Measurements from ENCODE around the gene TMEM109. TPM values are rescaled to one million over a fixed set of nuclear protein-coding genes. Genes with fewer than 3 reads are reported as not detected.
A peak's percentile ranks its signal among the peaks of the same experiment; 100 is the strongest.

TMEM109 gene
- total and polyA plus RNA-seq, 2 experiments from 2014 or later: 17.4 to 17.7 TPM

DNA sequence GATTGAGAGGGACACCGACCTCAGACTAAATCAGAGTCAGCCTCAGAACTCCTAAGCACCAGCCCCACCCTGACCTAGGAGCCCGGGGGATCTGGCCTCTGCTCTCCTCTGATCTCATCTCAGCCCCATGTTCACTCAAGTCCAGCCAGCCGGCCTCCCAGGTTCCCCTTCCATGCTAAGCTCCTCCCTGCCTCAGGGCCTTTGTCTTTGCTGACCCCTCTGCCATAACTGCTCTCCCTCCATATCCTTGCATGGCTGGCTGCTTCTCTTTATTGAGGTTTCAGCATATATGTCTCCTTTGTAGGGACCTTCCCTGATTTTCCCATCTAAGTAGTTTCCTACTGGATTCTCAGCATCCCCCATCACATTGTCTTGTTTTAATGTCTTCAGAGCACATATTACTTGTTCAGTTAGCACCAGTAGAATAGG is 38.8 kb downstream of the TMEM109 start:
- ATAC-seq (peak; percentile 4; the same call in 1 of the 3 replicates), DNase-seq (ENCODE audit: low spot score) (no peak)
- no peak overlapping the region; the same call in 1 of the 2 replicates for H3K27ac Mint-ChIP-seq

DNA sequence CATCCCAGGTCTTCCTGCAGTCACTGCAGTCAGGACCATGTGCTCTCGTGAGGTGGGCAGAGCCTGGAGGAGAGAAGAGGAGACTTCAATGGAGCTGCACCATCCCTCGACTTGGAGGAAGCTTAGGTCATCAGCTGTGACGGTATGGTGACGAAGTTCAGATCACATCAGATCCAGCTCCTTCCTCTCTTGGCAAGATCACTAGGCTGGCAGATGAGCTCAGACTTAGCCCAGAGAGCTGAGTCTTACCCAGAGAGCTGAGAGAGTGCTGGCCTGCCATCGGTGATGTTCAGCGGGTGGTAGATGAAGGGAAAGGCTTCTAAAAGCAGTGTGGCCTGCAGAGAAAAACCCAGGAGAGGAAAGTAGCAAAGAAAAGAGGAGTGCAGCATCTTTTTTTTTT is 39.8 kb downstream of the TMEM109 start:
- H3K9me2 ChIP-seq (ENCODE audit: insufficient read depth): no peaks in the 10 kb centered on the region
- H3K27ac ChIP-seq (ENCODE audit: low read depth): no peak overlapping the region
- no peaks in the 10 kb centered on the region for H3K36me3 ChIP-seq (ENCODE audit: insufficient read depth)
- no peak overlapping the region for H3K4me3 ChIP-seq
- no peak overlapping the region for H3K4me2 ChIP-seq
- no peaks in the 10 kb centered on the region for H4K20me1 ChIP-seq (replicated peaks; ENCODE audit: insufficient read depth)
- H2AFZ ChIP-seq: no peak overlapping the region
- H3K4me1 Mint-ChIP-seq: peaks cover 20% of the 10 kb centered on the region
- DNase-seq (ENCODE audit: low spot score) (no peak), ATAC-seq (no peak)
- peaks cover 16% of the 10 kb centered on the region for H3K4me1 ChIP-seq (ENCODE audit: insufficient read depth)
- H3K79me2 ChIP-seq (replicated peaks; ENCODE audit: insufficient read depth): peaks cover 6% of the 10 kb centered on the region; the same call in 1 of the 2 replicates
- H3K27me3 Mint-ChIP-seq (ENCODE audit: insufficient read depth, low read depth, poor library complexity): peaks cover 26% of the 10 kb centered on the region
- H3K4me3 Mint-ChIP-seq: no peak overlapping the region
- H3K36me3 Mint-ChIP-seq (ENCODE audit: low read depth): no peaks in the 10 kb centered on the region
- peaks cover 28% of the 10 kb centered on the region for H3K27me3 ChIP-seq (ENCODE audit: insufficient read depth)
- no peaks in the 10 kb centered on the region for H3K9me3 Mint-ChIP-seq
- peaks cover 4% of the 10 kb centered on the region for H3F3A ChIP-seq (replicated peaks; ENCODE audit: low read depth)
- H3K27ac Mint-ChIP-seq: no peak overlapping the region
- no peak for TF ChIP-seq EZH2 (IDR thresholded peaks at IDR 0.05; ENCODE audit: low read depth, unreplicated experiment)
- no peak for TF ChIP-seq ZNF331 (CRISPR knock-in tag; IDR thresholded peaks at IDR 0.05; ENCODE audit: low read depth)
- TF ChIP-seq, protein P1, sequence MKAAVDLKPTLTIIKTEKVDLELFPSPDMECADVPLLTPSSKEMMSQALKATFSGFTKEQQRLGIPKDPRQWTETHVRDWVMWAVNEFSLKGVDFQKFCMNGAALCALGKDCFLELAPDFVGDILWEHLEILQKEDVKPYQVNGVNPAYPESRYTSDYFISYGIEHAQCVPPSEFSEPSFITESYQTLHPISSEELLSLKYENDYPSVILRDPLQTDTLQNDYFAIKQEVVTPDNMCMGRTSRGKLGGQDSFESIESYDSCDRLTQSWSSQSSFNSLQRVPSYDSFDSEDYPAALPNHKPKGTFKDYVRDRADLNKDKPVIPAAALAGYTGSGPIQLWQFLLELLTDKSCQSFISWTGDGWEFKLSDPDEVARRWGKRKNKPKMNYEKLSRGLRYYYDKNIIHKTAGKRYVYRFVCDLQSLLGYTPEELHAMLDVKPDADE (IDR thresholded peaks at IDR 0.05): no peak
- TF ChIP-seq JUNB (IDR thresholded peaks at IDR 0.05; ENCODE audit: unreplicated experiment): no peak
- TF ChIP-seq ZNF114 (CRISPR knock-in tag; IDR thresholded peaks at IDR 0.05): no peak
- TF ChIP-seq STAT1 (IDR thresholded peaks at IDR 0.05; ENCODE audit: unreplicated experiment): no peak
- no peak for TF ChIP-seq CREB1 (CRISPR knock-in tag; IDR thresholded peaks at IDR 0.05; ENCODE audit: low read depth)
- TF ChIP-seq EZH2phosphoT487 (IDR thresholded peaks at IDR 0.05; ENCODE audit: unreplicated experiment): no peak
- no peak for TF ChIP-seq POLR2AphosphoS5 (IDR thresholded peaks at IDR 0.05; ENCODE audit: low read depth)
- no peak for TF ChIP-seq NANOG (IDR thresholded peaks at IDR 0.05; ENCODE audit: borderline replicate concordance)
- TF ChIP-seq, protein P2, sequence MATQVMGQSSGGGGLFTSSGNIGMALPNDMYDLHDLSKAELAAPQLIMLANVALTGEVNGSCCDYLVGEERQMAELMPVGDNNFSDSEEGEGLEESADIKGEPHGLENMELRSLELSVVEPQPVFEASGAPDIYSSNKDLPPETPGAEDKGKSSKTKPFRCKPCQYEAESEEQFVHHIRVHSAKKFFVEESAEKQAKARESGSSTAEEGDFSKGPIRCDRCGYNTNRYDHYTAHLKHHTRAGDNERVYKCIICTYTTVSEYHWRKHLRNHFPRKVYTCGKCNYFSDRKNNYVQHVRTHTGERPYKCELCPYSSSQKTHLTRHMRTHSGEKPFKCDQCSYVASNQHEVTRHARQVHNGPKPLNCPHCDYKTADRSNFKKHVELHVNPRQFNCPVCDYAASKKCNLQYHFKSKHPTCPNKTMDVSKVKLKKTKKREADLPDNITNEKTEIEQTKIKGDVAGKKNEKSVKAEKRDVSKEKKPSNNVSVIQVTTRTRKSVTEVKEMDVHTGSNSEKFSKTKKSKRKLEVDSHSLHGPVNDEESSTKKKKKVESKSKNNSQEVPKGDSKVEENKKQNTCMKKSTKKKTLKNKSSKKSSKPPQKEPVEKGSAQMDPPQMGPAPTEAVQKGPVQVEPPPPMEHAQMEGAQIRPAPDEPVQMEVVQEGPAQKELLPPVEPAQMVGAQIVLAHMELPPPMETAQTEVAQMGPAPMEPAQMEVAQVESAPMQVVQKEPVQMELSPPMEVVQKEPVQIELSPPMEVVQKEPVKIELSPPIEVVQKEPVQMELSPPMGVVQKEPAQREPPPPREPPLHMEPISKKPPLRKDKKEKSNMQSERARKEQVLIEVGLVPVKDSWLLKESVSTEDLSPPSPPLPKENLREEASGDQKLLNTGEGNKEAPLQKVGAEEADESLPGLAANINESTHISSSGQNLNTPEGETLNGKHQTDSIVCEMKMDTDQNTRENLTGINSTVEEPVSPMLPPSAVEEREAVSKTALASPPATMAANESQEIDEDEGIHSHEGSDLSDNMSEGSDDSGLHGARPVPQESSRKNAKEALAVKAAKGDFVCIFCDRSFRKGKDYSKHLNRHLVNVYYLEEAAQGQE (IDR thresholded peaks at IDR 0.05; ENCODE audit: unreplicated experiment): no peak
- TF ChIP-seq, protein P3, sequence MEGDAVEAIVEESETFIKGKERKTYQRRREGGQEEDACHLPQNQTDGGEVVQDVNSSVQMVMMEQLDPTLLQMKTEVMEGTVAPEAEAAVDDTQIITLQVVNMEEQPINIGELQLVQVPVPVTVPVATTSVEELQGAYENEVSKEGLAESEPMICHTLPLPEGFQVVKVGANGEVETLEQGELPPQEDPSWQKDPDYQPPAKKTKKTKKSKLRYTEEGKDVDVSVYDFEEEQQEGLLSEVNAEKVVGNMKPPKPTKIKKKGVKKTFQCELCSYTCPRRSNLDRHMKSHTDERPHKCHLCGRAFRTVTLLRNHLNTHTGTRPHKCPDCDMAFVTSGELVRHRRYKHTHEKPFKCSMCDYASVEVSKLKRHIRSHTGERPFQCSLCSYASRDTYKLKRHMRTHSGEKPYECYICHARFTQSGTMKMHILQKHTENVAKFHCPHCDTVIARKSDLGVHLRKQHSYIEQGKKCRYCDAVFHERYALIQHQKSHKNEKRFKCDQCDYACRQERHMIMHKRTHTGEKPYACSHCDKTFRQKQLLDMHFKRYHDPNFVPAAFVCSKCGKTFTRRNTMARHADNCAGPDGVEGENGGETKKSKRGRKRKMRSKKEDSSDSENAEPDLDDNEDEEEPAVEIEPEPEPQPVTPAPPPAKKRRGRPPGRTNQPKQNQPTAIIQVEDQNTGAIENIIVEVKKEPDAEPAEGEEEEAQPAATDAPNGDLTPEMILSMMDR (conservative IDR thresholded peaks at IDR 0.05; ENCODE audit: low read depth in 2 of 2): no peak

More for the DNA sequence above, 38.8 kb downstream of the TMEM109 start:
- H3K4me2 ChIP-seq: peak overlapping the region; percentile 90
- H3K4me1 Mint-ChIP-seq: peaks cover 30% of the 10 kb centered on the region
- peaks cover 20% of the 10 kb centered on the region for H3K4me1 ChIP-seq (ENCODE audit: insufficient read depth)
- H3K27me3 ChIP-seq (ENCODE audit: insufficient read depth): peaks cover 30% of the 10 kb centered on the region
- no peaks in the 10 kb centered on the region for H3K9me3 Mint-ChIP-seq
- no peaks in the 10 kb centered on the region for H3K36me3 Mint-ChIP-seq (ENCODE audit: low read depth)
- peak overlapping the region; percentile 99 for H2AFZ ChIP-seq
- H3K4me3 ChIP-seq: peak overlapping the region; percentile 68
- H3F3A ChIP-seq (replicated peaks; ENCODE audit: low read depth): peaks cover 5% of the 10 kb centered on the region
- H3K79me2 ChIP-seq (replicated peaks; ENCODE audit: insufficient read depth): peaks cover 6% of the 10 kb centered on the region; the same call in 1 of the 2 replicates
- no peak overlapping the region for H3K27ac ChIP-seq (ENCODE audit: low read depth)
- H4K20me1 ChIP-seq (replicated peaks; ENCODE audit: insufficient read depth): no peaks in the 10 kb centered on the region
- H3K36me3 ChIP-seq (ENCODE audit: insufficient read depth): no peaks in the 10 kb centered on the region
- peaks cover 30% of the 10 kb centered on the region for H3K27me3 Mint-ChIP-seq (ENCODE audit: insufficient read depth, low read depth, poor library complexity)
- no peaks in the 10 kb centered on the region for H3K9me2 ChIP-seq (ENCODE audit: insufficient read depth)
- H3K4me3 Mint-ChIP-seq: peak overlapping the region; percentile 67
- no peak for TF ChIP-seq ZNF331 (CRISPR knock-in tag; IDR thresholded peaks at IDR 0.05; ENCODE audit: low read depth)
- no peak for TF ChIP-seq ZNF114 (CRISPR knock-in tag; IDR thresholded peaks at IDR 0.05)
- TF ChIP-seq POLR2AphosphoS5 (IDR thresholded peaks at IDR 0.05; ENCODE audit: low read depth): no peak
- TF ChIP-seq CREB1 (CRISPR knock-in tag; IDR thresholded peaks at IDR 0.05; ENCODE audit: low read depth): no peak
- TF ChIP-seq STAT1 (IDR thresholded peaks at IDR 0.05; ENCODE audit: unreplicated experiment): no peak
- TF ChIP-seq, protein P1 (IDR thresholded peaks at IDR 0.05): no peak

Measured in GM23338 (cell line).